IMR-90 (cell line): ENCODE measurements around the gene THADA. TPM values are rescaled to one million over a fixed set of nuclear protein-coding genes. Genes with fewer than 3 reads are reported as not detected.

ENCODE experiments used
- ATAC-seq: fragments of 200-7000 bp; cut with Tn5 transposase; 2 replicates; pipeline ENCODE4 v1.9.1; 2020; ENCODE audit warnings: low read depth, mild to moderate bottlenecking, moderate library complexity
- BruUV-seq: library from RNA; stranded (reverse); fragments of 400-500 nt; replicated peaks from 2 replicates; lab custom pipeline; 2021; lab: Mats Ljungman, UMichigan
- CTCF ChIA-PET: fragments of 300-600 bp; formaldehyde crosslinking; extraction: SDS; loops from one replicate; lab custom pipeline; 2021; ENCODE audit warnings: antibody characterized with exemption; lab: Yijun Ruan, JAX
- POLR2A ChIA-PET: fragments of 300-600 bp; sonication (Branson Sonifier 250); formaldehyde crosslinking; loops from one replicate; lab custom pipeline; 2022; ENCODE audit warnings: antibody characterized with exemption; ENCODE audit not compliant: unreplicated experiment; lab: Charles Lee
- DNase-seq: peaks from one replicate; pipeline ENCODE4 v3.0.0; 2013
- H2AFZ ChIP-seq: replicated peaks from 2 replicates; pipeline ENCODE3; 2013; ENCODE audit warnings: low read length, mild to moderate bottlenecking; ENCODE audit not compliant: poor library complexity
- H2AK5ac ChIP-seq: 2 replicates; pipeline ENCODE4 v1.6.1; 2013; ENCODE audit warnings: low read depth, low read length, inconsistent platforms
- H2AK9ac ChIP-seq: replicated peaks from 2 replicates; pipeline ENCODE3; 2013; ENCODE audit warnings: mild to moderate bottlenecking, low read depth, low read length, moderate library complexity; ENCODE audit not compliant: poor library complexity
- H2BK120ac ChIP-seq: 2 replicates; pipeline ENCODE4 v1.6.1; 2013; ENCODE audit warnings: low read depth, low read length, inconsistent platforms
- H2BK15ac ChIP-seq: 3 replicates; pipeline ENCODE4 v1.6.1; 2013; ENCODE audit warnings: low read depth, low read length, inconsistent platforms
- H2BK20ac ChIP-seq: 2 replicates; pipeline ENCODE4 v1.6.1; 2013; ENCODE audit warnings: low read depth, mild to moderate bottlenecking, inconsistent platforms, low read length, moderate library complexity
- H2BK5ac ChIP-seq: 2 replicates; pipeline ENCODE4 v1.6.1; 2013; ENCODE audit warnings: mild to moderate bottlenecking, low read depth, low read length, inconsistent platforms; ENCODE audit not compliant: poor library complexity, severe bottlenecking
- H3K14ac ChIP-seq: replicated peaks from 2 replicates; pipeline ENCODE4 v1.6.1; 2013; ENCODE audit warnings: low read depth, low read length, inconsistent platforms
- H3K18ac ChIP-seq: 2 replicates; pipeline ENCODE4 v1.6.1; 2013; ENCODE audit warnings: low read depth, low read length, control low read depth
- H3K23ac ChIP-seq: 2 replicates; pipeline ENCODE4 v1.6.1; 2013; ENCODE audit warnings: low read depth, low read length, inconsistent platforms
- H3K27ac ChIP-seq: 2 replicates; pipeline ENCODE4 v1.5.1; 2013; ENCODE audit warnings: mild to moderate bottlenecking, control low read depth, low read length; ENCODE audit not compliant: insufficient read depth
- H3K27me3 ChIP-seq: 2 replicates; pipeline ENCODE4 v1.6.1; 2013; ENCODE audit warnings: low read length; ENCODE audit not compliant: control insufficient read depth, insufficient read depth
- H3K36me3 ChIP-seq: 2 replicates; pipeline ENCODE4 v1.6.1; 2013; ENCODE audit warnings: low read length, mixed read lengths; ENCODE audit not compliant: control insufficient read depth, insufficient read depth
- H3K4ac ChIP-seq: 2 replicates; pipeline ENCODE4 v1.6.1; 2013; ENCODE audit warnings: low read depth, low read length, inconsistent platforms
- H3K4me1 ChIP-seq: 2 replicates; pipeline ENCODE4 v1.6.1; 2013; ENCODE audit warnings: low read length, mixed read lengths; ENCODE audit not compliant: control insufficient read depth, insufficient read depth
- H3K4me2 ChIP-seq: 2 replicates; pipeline ENCODE4 v1.6.1; 2013; ENCODE audit warnings: low read depth, mild to moderate bottlenecking, control low read depth, low read length, moderate library complexity
- H3K4me3 ChIP-seq: 2 replicates; pipeline ENCODE4 v1.5.1; 2013; ENCODE audit warnings: low read depth, mild to moderate bottlenecking, control low read depth, low read length, moderate library complexity; ENCODE audit not compliant: insufficient read depth
- H3K56ac ChIP-seq: 2 replicates; pipeline ENCODE4 v1.6.1; 2013; ENCODE audit warnings: low read length, inconsistent platforms; ENCODE audit not compliant: insufficient read depth; ENCODE audit errors: extremely low read depth
- H3K79me1 ChIP-seq, 2 experiments: 2 replicates each; pipeline ENCODE4 v1.6.1; 2013; ENCODE audit warnings: low read length in 2 of 2, inconsistent platforms in 1 of 2, low read depth in 1 of 2
- H3K9ac ChIP-seq: 2 replicates; pipeline ENCODE4 v1.6.1; 2013; ENCODE audit warnings: low read depth, low read length, control low read depth
- H3K9me1 ChIP-seq: 2 replicates; pipeline ENCODE4 v1.6.1; 2013; ENCODE audit warnings: low read length, inconsistent platforms; ENCODE audit not compliant: insufficient read depth
- H3K9me3 ChIP-seq: 2 replicates; pipeline ENCODE4 v1.6.1; 2013; ENCODE audit warnings: low read length; ENCODE audit not compliant: control insufficient read depth, insufficient read depth
- H4K20me1 ChIP-seq: 2 replicates; pipeline ENCODE4 v1.6.1; 2013; ENCODE audit warnings: low read length, inconsistent platforms; ENCODE audit not compliant: insufficient read depth
- H4K5ac ChIP-seq: 2 replicates; pipeline ENCODE4 v1.6.1; 2013; ENCODE audit warnings: mild to moderate bottlenecking, low read depth, low read length, control low read depth
- H4K8ac ChIP-seq, 2 experiments: 2 replicates each; pipeline ENCODE4 v1.6.1; 2013; ENCODE audit warnings: low read depth in 2 of 2, low read length in 2 of 2, control low read depth in 1 of 2, inconsistent platforms in 1 of 2
- H4K91ac ChIP-seq: 2 replicates; pipeline ENCODE4 v1.6.1; 2013; ENCODE audit warnings: low read depth, low read length, inconsistent platforms; ENCODE audit not compliant: insufficient read depth
- BHLHE40 ChIP-seq: fragments of 150-350 bp; IDR thresholded peaks from 2 replicates; pipeline ENCODE4 v1.6.1; 2016; ENCODE audit warnings: mild to moderate bottlenecking, low read depth, low read length
- CEBPB ChIP-seq: IDR thresholded peaks from 2 replicates; pipeline ENCODE4 v1.6.1; 2012; ENCODE audit warnings: low read depth, low read length, improper control_type of control experiment
- CTCF ChIP-seq: conservative IDR thresholded peaks from 2 replicates; pipeline ENCODE4 v1.5.1; 2012; ENCODE audit warnings: mild to moderate bottlenecking, low read depth, low read length, improper control_type of control experiment
- ELK1 ChIP-seq: fragments of 150-350 bp; IDR thresholded peaks from 2 replicates; pipeline ENCODE4 v1.6.1; 2016; ENCODE audit warnings: low read depth, mild to moderate bottlenecking, low read length, moderate library complexity, borderline replicate concordance
- FOS ChIP-seq: fragments of 150-350 bp; IDR thresholded peaks from 2 replicates; pipeline ENCODE4 v1.6.1; 2016; ENCODE audit warnings: low read depth, low read length
- MAFK ChIP-seq: IDR thresholded peaks from 2 replicates; pipeline ENCODE4 v1.6.1; 2012; ENCODE audit warnings: low read depth, low read length, improper control_type of control experiment
- NFE2L2 ChIP-seq: fragments of 150-350 bp; IDR thresholded peaks from 2 replicates; pipeline ENCODE4 v1.6.1; 2016; ENCODE audit warnings: low read depth, mild to moderate bottlenecking, low read length
- POLR2A ChIP-seq: IDR thresholded peaks from 2 replicates; pipeline ENCODE4 v1.6.1; 2012; ENCODE audit warnings: mild to moderate bottlenecking, low read depth, low read length
- RCOR1 ChIP-seq: IDR thresholded peaks from 2 replicates; pipeline ENCODE4 v1.6.1; 2012; ENCODE audit warnings: mild to moderate bottlenecking, low read length, improper control_type of control experiment; ENCODE audit not compliant: insufficient replicate concordance
- WGBS, 2 experiments: methylation state at CpG; one replicate each; pipeline versions ENCODE4 v1.1.5 to v1.1.7; 2013; ENCODE audit warnings: missing lambda C conversion rate in 2 of 2; ENCODE audit not compliant: insufficient read length in 1 of 2; ENCODE audit errors: extremely low coverage in 2 of 2; 5-methylcytosine and 5-hydroxymethylcytosine counted together
- dilution Hi-C: fragments of 300-500 bp; cut with HindIII; formaldehyde crosslinking; loops from one replicate; pipeline ENCODE4 v1.14.3; 2018; ENCODE audit warnings: low sequenced_read_pairs; ENCODE audit not compliant: unreplicated experiment
- in situ Hi-C: fragments of 300-500 bp; cut with MboI; formaldehyde crosslinking; loops from 3 replicates; pipeline ENCODE4 v1.14.3; 2019; ENCODE audit warnings: low sequenced_read_pairs, inconsistent platforms, mixed read lengths
- intact Hi-C: fragments of 100-400 bp; cut with micrococcal nuclease; formaldehyde crosslinking; loops from 2 replicates; pipeline ENCODE4 v1.10.0; 2022
- polyA plus RNA-seq, 3 experiments: library from polyadenylated mRNA; depleted of rRNA; stranded (reverse); fragments of >200 nt; gene quantifications; 2 replicates each; pipeline ENCODE4 v1.2.3, GENCODE V29; 2012; ENCODE audit warnings: low replicate concordance in 1 of 3
- total RNA-seq: library from RNA; depleted of rRNA; stranded (reverse); fragments of >200 nt; gene quantifications from 2 replicates; pipeline ENCODE4 v1.2.3, GENCODE V29; 2012

Gene THADA
- total and polyA plus RNA-seq, 2 of the 4 experiments (the other 2 are of a cell fraction): 10.5 to 21.3 TPM

GRCh38 chr2:43198263-43198662 lies 397.6 kb downstream of the THADA start (continued):
- TF ChIP-seq ELK1 (no peak), NFE2L2 (no peak)

GRCh38 chr2:43197588-43197896 lies 398.3 kb downstream of the THADA start:
- no peak overlapping the region for H2BK120ac ChIP-seq
- H3K9me3 ChIP-seq: no peaks in the 10 kb centered on the region
- in situ Hi-C loops (no loop called here), dilution Hi-C loops (no loop called here), intact Hi-C loops (no loop called here)
- BruUV-seq: no TSS peak
- H2AK9ac ChIP-seq: no peak overlapping the region
- TF ChIP-seq ELK1 (no peak), MAFK (no peak), POLR2A (no peak), NFE2L2 (no peak), CTCF (no peak), RCOR1 (no peak), BHLHE40 (no peak), FOS (no peak), CEBPB (no peak)
- H3K4me2 ChIP-seq: no peak overlapping the region
- POLR2A ChIA-PET: no interaction called here
- H3K27ac ChIP-seq: no peak overlapping the region
- H3K79me1 ChIP-seq: no peaks in the 10 kb centered on the region
- H3K4me3 ChIP-seq: no peak overlapping the region
- H4K20me1 ChIP-seq: no peaks in the 10 kb centered on the region
- no peaks in the 10 kb centered on the region; the same call in 1 of the 2 replicates for H3K9me1 ChIP-seq
- H3K9ac ChIP-seq: no peak overlapping the region
- H3K18ac ChIP-seq: no peak overlapping the region
- 94% methylated on average over 3 of the region's 5 CpGs; no CpG with 5 or more reads in 1 of the 2 experiments for whole genome bisulfite sequencing, 2 experiments
- H3K4me1 ChIP-seq: no peaks in the 10 kb centered on the region; the same call in 1 of the 2 replicates
- H4K91ac ChIP-seq: no peak overlapping the region
- H2AFZ ChIP-seq: no peak overlapping the region
- no peak overlapping the region for H3K14ac ChIP-seq
- no peaks in the 10 kb centered on the region for H3K27me3 ChIP-seq
- no peak for ATAC-seq
- no peak overlapping the region for H2BK5ac ChIP-seq
- DNase-seq: no peak
- no peak overlapping the region for H3K4ac ChIP-seq
- H3K23ac ChIP-seq: no peak overlapping the region
- H4K5ac ChIP-seq: no peak overlapping the region
- H2BK15ac ChIP-seq: no peak overlapping the region
- no peaks in the 10 kb centered on the region for H3K36me3 ChIP-seq
- H2AK5ac ChIP-seq: no peak overlapping the region
- H3K56ac ChIP-seq: no peak overlapping the region
- H4K8ac ChIP-seq: no peak overlapping the region
- H2BK20ac ChIP-seq: no peak overlapping the region
- CTCF ChIA-PET: no interaction called here
